K562 (cell line): ENCODE results near the gene ERCC6. TPM values are rescaled to one million over a fixed set of nuclear protein-coding genes. Genes with fewer than 3 reads are reported as not detected.

Source experiments
- ATAC-seq: fragments of 200-7000 bp; cut with Tn5 transposase; 3 replicates; pipeline ENCODE4 v1.9.1; 2020; ENCODE audit warnings: moderate library complexity
- BruUV-seq: library from RNA; stranded (reverse); fragments of 400-500 nt; replicated peaks from 2 replicates; lab custom pipeline; 2021; lab: Mats Ljungman, UMichigan
- CTCF ChIA-PET: fragments of 300-600 bp; formaldehyde crosslinking; extraction: SDS; loops from one replicate; lab custom pipeline; 2021; ENCODE audit warnings: low intra/inter-chr PET ratio; lab: Yijun Ruan, JAX
- POLR2A ChIA-PET: fragments of 300-600, 350-650 bp; sonication (Branson Sonifier 250); formaldehyde crosslinking; extraction: SDS; loops from one replicate; lab custom pipeline; 2021; ENCODE audit warnings: antibody characterized with exemption, inconsistent platforms; lab: Yijun Ruan, JAX
- DNase-seq, 4 experiments: peaks; one replicate each; pipeline versions ENCODE4 v3.0.0 to v3.0.0-alpha.2; 2011 to 2018; ENCODE audit warnings: low spot score in 3 of 4, mixed read lengths in 3 of 4; ENCODE audit errors: extremely low read depth in 1 of 4
- FAIRE-seq: peaks from 2 replicates; lab custom pipeline; 2011; peaks lifted over from hg19 to GRCh38; lab: Jason Lieb, UNC
- H2AFZ ChIP-seq: 2 replicates; pipeline ENCODE4 v1.6.0; 2011; ENCODE audit warnings: low read depth, low read length, control low read depth, inconsistent platforms
- H3K27ac ChIP-seq: fragments of 200-600 bp; 3 replicates; pipeline ENCODE4 v1.8.0; 2011; ENCODE audit warnings: low read depth, mild to moderate bottlenecking, control low read depth, inconsistent platforms, low read length, moderate library complexity, mixed read lengths; ENCODE audit errors: extremely low read depth
- H3K27me3 ChIP-seq, 2 experiments: fragments of 300-600 bp in 1 of 2; 2 replicates in 1 of 2; 3 replicates in 1 of 2; pipeline versions ENCODE4 v1.6.0 to v1.8.0; 2011; ENCODE audit warnings: inconsistent platforms in 2 of 2, low read length in 2 of 2, mild to moderate bottlenecking in 1 of 2, mixed read lengths in 1 of 2, moderate library complexity in 1 of 2; ENCODE audit not compliant: control insufficient read depth in 2 of 2, insufficient read depth in 2 of 2
- H3K36me3 ChIP-seq: fragments of 300-600 bp; 3 replicates; pipeline ENCODE4 v1.8.0; 2011; ENCODE audit warnings: mild to moderate bottlenecking, low read length, inconsistent platforms; ENCODE audit not compliant: control insufficient read depth, insufficient read depth
- H3K4me1 ChIP-seq, 2 experiments: fragments of 200-600 bp in 1 of 2; replicated peaks in 1 of 2; 2 replicates in 1 of 2; 3 replicates in 1 of 2; pipeline versions ENCODE4 v1.5.1 to v1.8.0; 2011; ENCODE audit warnings: inconsistent platforms in 2 of 2, low read length in 2 of 2, mild to moderate bottlenecking in 1 of 2, mixed read lengths in 1 of 2, moderate library complexity in 1 of 2; ENCODE audit not compliant: control insufficient read depth in 2 of 2, insufficient read depth in 2 of 2
- H3K4me2 ChIP-seq: 2 replicates; pipeline ENCODE4 v1.6.1; 2011; ENCODE audit warnings: low read length, control low read depth, inconsistent platforms, mixed read lengths; ENCODE audit not compliant: insufficient read depth
- H3K4me3 ChIP-seq: fragments of 200-600 bp; sonication (generic), shearing (Covaris generic); 2 replicates; pipeline ENCODE4 v1.5.1; 2016; ENCODE audit warnings: control low read depth, inconsistent platforms
- H3K79me2 ChIP-seq: fragments of 200-600 bp; 3 replicates; pipeline ENCODE4 v1.8.0; 2011; ENCODE audit warnings: low read length, inconsistent platforms; ENCODE audit not compliant: control insufficient read depth, insufficient read depth
- H3K9ac ChIP-seq, 2 experiments: 2 replicates each; pipeline versions ENCODE4 v1.6.0 to v1.6.1; 2011; ENCODE audit warnings: low read depth in 2 of 2, low read length in 2 of 2, control low read depth in 1 of 2, inconsistent platforms in 1 of 2, mild to moderate bottlenecking in 1 of 2, mixed read lengths in 1 of 2; ENCODE audit not compliant: insufficient read depth in 1 of 2
- H3K9me1 ChIP-seq: one replicate; pipeline ENCODE4 v1.6.0; 2011; ENCODE audit warnings: inconsistent platforms, mild to moderate bottlenecking, low read length, moderate library complexity; ENCODE audit not compliant: control insufficient read depth, insufficient read depth
- H3K9me3 ChIP-seq: replicated peaks from 2 replicates; pipeline ENCODE4 v1.5.1; 2011; ENCODE audit warnings: low read depth, low read length, inconsistent platforms; ENCODE audit not compliant: control insufficient read depth, insufficient read depth
- H4K20me1 ChIP-seq: replicated peaks from 2 replicates; pipeline ENCODE4 v1.6.1; 2011; ENCODE audit warnings: low read length, inconsistent platforms, mixed read lengths; ENCODE audit not compliant: control insufficient read depth, insufficient read depth
- ARID1B ChIP-seq: fragments of 450-650 bp; IDR thresholded peaks from 2 replicates; pipeline ENCODE4 v1.6.1; 2016; ENCODE audit warnings: antibody characterized with exemption, mild to moderate bottlenecking, inconsistent platforms
- CBFA2T2 ChIP-seq: fragments of 450-650 bp; conservative IDR thresholded peaks from 2 replicates; pipeline ENCODE4 v1.6.1; 2017; ENCODE audit warnings: mild to moderate bottlenecking
- CREB3L1 ChIP-seq: fragments of 450-650 bp; IDR thresholded peaks from 2 replicates; pipeline ENCODE4 v1.6.1; 2014; ENCODE audit warnings: low read depth, mild to moderate bottlenecking, moderate library complexity, borderline replicate concordance
- DPF2 ChIP-seq: fragments of 450-650 bp; IDR thresholded peaks from 2 replicates; pipeline ENCODE4 v1.6.1; 2016
- FOXA3 ChIP-seq, 2 experiments: fragments of 450-650 bp in 1 of 2; sonication (generic) in 1 of 2; formaldehyde crosslinking; IDR thresholded peaks in 1 of 2; conservative IDR thresholded peaks in 1 of 2; 2 replicates each; pipeline versions ENCODE4 v1.4.0 to v1.8.0; 2020 to 2022; ENCODE audit warnings: mild to moderate bottlenecking in 2 of 2, missing genetic modification reagents in 1 of 2
- FOXK2 ChIP-seq, 2 experiments: fragments of 450-650 bp; IDR thresholded peaks in 1 of 2; conservative IDR thresholded peaks in 1 of 2; 2 replicates each; pipeline ENCODE4 v1.6.1; 2016; ENCODE audit warnings: low read depth in 2 of 2, mild to moderate bottlenecking in 1 of 2
- HDAC2 ChIP-seq: fragments of 450-650 bp; IDR thresholded peaks from 2 replicates; pipeline ENCODE4 v1.6.1; 2016; ENCODE audit warnings: mild to moderate bottlenecking
- NFRKB ChIP-seq: fragments of 450-650 bp; IDR thresholded peaks from 2 replicates; pipeline ENCODE4 v1.6.1; 2016; ENCODE audit warnings: low read depth
- POLR2AphosphoS5 ChIP-seq: IDR thresholded peaks from 2 replicates; pipeline ENCODE4 v1.6.1; 2011; ENCODE audit warnings: mild to moderate bottlenecking, low read depth, low read length, moderate library complexity; ENCODE audit not compliant: control insufficient read depth, insufficient read depth
- RCOR1 ChIP-seq, 2 experiments: IDR thresholded peaks; 2 replicates each; pipeline ENCODE4 v1.6.1; 2012; ENCODE audit warnings: low read depth in 2 of 2, low read length in 2 of 2, borderline replicate concordance in 1 of 2, improper control_type of control experiment in 1 of 2
- SMARCA4 ChIP-seq: fragments of 450-650 bp; IDR thresholded peaks from 2 replicates; pipeline ENCODE4 v1.6.1; 2016
- STAT5A ChIP-seq: IDR thresholded peaks from 2 replicates; pipeline ENCODE4 v1.6.1; 2012; ENCODE audit warnings: low read length, inconsistent platforms, borderline replicate concordance
- TAF9B ChIP-seq: fragments of 450-650 bp; IDR thresholded peaks from 2 replicates; pipeline ENCODE4 v1.6.1; 2018; ENCODE audit warnings: mild to moderate bottlenecking; ENCODE audit not compliant: partially characterized antibody
- TAL1 ChIP-seq: fragments of 450-650 bp; IDR thresholded peaks from 2 replicates; pipeline ENCODE4 v1.6.1; 2016; ENCODE audit warnings: mild to moderate bottlenecking
- TCF3 ChIP-seq: sonication (generic); formaldehyde crosslinking; IDR thresholded peaks from 2 replicates; pipeline ENCODE4 v1.4.0; 2020; ENCODE audit warnings: mild to moderate bottlenecking, missing genetic modification reagents
- THAP7 ChIP-seq: fragments of 250-450 bp; sonication (Bioruptor Pico); IDR thresholded peaks from 2 replicates; pipeline ENCODE4 v1.5.0; 2021
- ZBTB17 ChIP-seq: fragments of 450-650 bp; formaldehyde crosslinking; IDR thresholded peaks from 2 replicates; pipeline ENCODE4 v1.4.0; 2020; ENCODE audit warnings: mild to moderate bottlenecking
- ZNF511 ChIP-seq: sonication (generic); formaldehyde crosslinking; IDR thresholded peaks from 2 replicates; pipeline ENCODE4 v1.8.0; 2022; ENCODE audit warnings: mild to moderate bottlenecking, missing genetic modification reagents
- ZNF785 ChIP-seq: fragments of 250-450 bp; sonication (Bioruptor Pico); IDR thresholded peaks from 2 replicates; pipeline ENCODE4 v1.4.0; 2020; ENCODE audit warnings: mild to moderate bottlenecking
- WGBS: fragments of 100-300 bp; shearing (Covaris generic); methylation state at CpG from one replicate; pipeline ENCODE4 v1.1.6; 2016; ENCODE audit warnings: low coverage, mixed read lengths; ENCODE audit not compliant: insufficient coverage; ENCODE audit errors: missing lambda C conversion rate; 5-methylcytosine and 5-hydroxymethylcytosine counted together
- in situ Hi-C: fragments of 300-500 bp; cut with MboI; formaldehyde crosslinking; loops from 4 replicates; pipeline ENCODE4 v1.15.0; 2018; ENCODE audit warnings: inconsistent platforms, mixed read lengths
- intact Hi-C: fragments of 100-400 bp; cut with micrococcal nuclease; formaldehyde crosslinking; loops from 2 replicates; pipeline ENCODE4 v1.14.2; 2022
- polyA plus RNA-seq, 8 experiments: library from polyadenylated mRNA; depleted of rRNA in 4 of 8; stranded (reverse) in 5 of 8; unstranded in 3 of 8; fragments of >200 nt; fragmentation: Nextera tagmentation in 2 of 8; fragmentation: Illumina TruSeq in 1 of 8; extraction: Ambion mirVana in 2 of 8; extraction: Trizol in 1 of 8; gene quantifications; 2 replicates each; pipeline versions ENCODE4 v1.2.1 to v1.2.3, GENCODE V29; 2011 to 2014; ENCODE audit warnings: inconsistent platforms in 1 of 8, missing spikeins in 1 of 8
- total RNA-seq, 7 experiments: library from RNA; depleted of rRNA in 6 of 7; stranded (reverse); fragments of >200 nt in 6 of 7; fragmentation: Illumina TruSeq in 2 of 7; extraction: Trizol in 2 of 7; gene quantifications; 2 replicates each; pipeline versions ENCODE4 v1.2.1 to v1.2.3, GENCODE V29; 2011 to 2021; ENCODE audit warnings: low replicate concordance in 1 of 7
- TF ChIP-seq, protein P1 (sequence below), 2 experiments: fragments of 250-450 bp in 1 of 2; fragments of 450-650 bp in 1 of 2; sonication (Bioruptor Pico) in 1 of 2; IDR thresholded peaks; 2 replicates each; pipeline versions ENCODE4 v1.6.1 to v1.8.0; 2016 to 2021; ENCODE audit warnings: mild to moderate bottlenecking in 2 of 2, moderate library complexity in 2 of 2, missing compliant biosample characterization in 1 of 2, missing genetic modification characterization in 1 of 2

The ERCC6 gene
- total and polyA plus RNA-seq, 9 of the 15 experiments (the other 6 are each of a cell fraction or from before 2014, with no cell fraction given) = 7.8 to 17.7 (median 11.8) TPM

DNA sequence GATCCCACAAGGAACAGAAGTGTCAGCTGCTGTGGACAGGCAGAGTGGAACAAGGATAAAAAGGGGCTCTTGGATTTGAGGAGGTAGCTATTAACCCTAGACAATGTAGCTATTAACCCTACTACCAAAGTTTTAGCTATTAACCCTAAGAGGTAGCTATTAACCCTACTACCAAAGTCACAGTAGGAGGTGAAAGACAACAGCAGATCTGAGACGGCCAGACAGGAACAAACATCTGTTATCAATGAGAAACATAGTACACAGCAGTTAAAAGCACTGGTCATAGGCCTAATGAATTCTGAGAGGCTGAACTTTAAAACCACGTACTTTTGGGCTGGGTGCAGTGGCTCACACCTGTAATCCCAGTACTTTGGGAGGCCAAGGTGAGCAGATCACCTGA is 11.9 kb downstream of the ERCC6 start:
- H3K36me3 ChIP-seq = peaks cover 85% of the 10 kb centered on the region
- ChIA-PET CTCF (interaction anchor here (0.6 kb wide), 1 partner anchor 475 kb away, joined by 3 read pairs; no protein-coding TSS in a partner anchor), POLR2A (interaction anchor here (1.3 to 2.2 kb wide), 3 partner anchors 8 to 27 kb away, joined by 5 to 8 read pairs (median 5); partner anchors contain the start of gene ERCC6)
- H2AFZ ChIP-seq = no peak overlapping the region
- H3K4me3 ChIP-seq = no peak overlapping the region
- no TSS peak for BruUV-seq
- H4K20me1 ChIP-seq = no peaks in the 10 kb centered on the region
- ATAC-seq = peak; percentile 90
- peak overlapping the region; percentile 20 for H3K27ac ChIP-seq
- DNase-seq = peak; percentile 53 to 71 (median 66)
- no peaks in the 10 kb centered on the region for H3K9me1 ChIP-seq
- H3K9me3 ChIP-seq = no peaks in the 10 kb centered on the region
- intact Hi-C loops = no loop called here
- peak; percentile 44 for FAIRE-seq
- H3K27me3 ChIP-seq = no peaks in the 10 kb centered on the region
- 7% methylated on average over 2 of the region's 2 CpGs for WGBS
- peaks cover 0 to 16% of the 10 kb centered on the region in 2 experiments; a peak in 2 of 5 replicates for H3K4me1 ChIP-seq
- in situ Hi-C loops = no loop called here
- H3K79me2 ChIP-seq = peaks cover 7% of the 10 kb centered on the region; the same call in 1 of the 3 replicates
- peak overlapping the region; percentile 34 for H3K4me2 ChIP-seq
- H3K9ac ChIP-seq = no peak overlapping the region
- TF ChIP-seq THAP7 (no peak), CREB3L1 (no peak), CBFA2T2 (peak; percentile 71), TAF9B (no peak), ZBTB17 (CRISPR knock-in tag) (no peak), HDAC2 (0 out of 2 replicates have a peak, but pooled peaks have one; percentile 20), DPF2 (peak; percentile 84), FOXA3 (CRISPR knock-in tag; conservative IDR thresholded peaks at IDR 0.05 in 1 of 2, IDR thresholded peaks at IDR 0.05 in 1 of 2) (peak in 1 of 2 experiments; percentile 23; a peak in 1 of 4 replicates), STAT5A (peak; percentile 41; the same call in 1 of the 2 replicates), ZNF511 (no peak), NFRKB (no peak), FOXK2 (conservative IDR thresholded peaks at IDR 0.05 in 1 of 2, IDR thresholded peaks at IDR 0.05 in 1 of 2; ENCODE audit: low read depth in 2 of 2) (peak in 1 of 2 experiments; percentile 23; a peak in 2 of 4 replicates), TCF3 (CRISPR knock-in tag) (peak; percentile 85), TAL1 (peak; percentile 78), POLR2AphosphoS5 (peak; percentile 41; the same call in 1 of the 2 replicates), SMARCA4 (peak; percentile 48), ARID1B (peak; percentile 87), RCOR1 (IDR thresholded peaks at IDR 0.05; ENCODE audit: borderline replicate concordance in 1 of 2, low read depth in 2 of 2, low read length in 2 of 2) (0 out of 4 replicates have a peak, but pooled peaks of 1 of the 2 experiments have one; percentile 31), ZNF785 (CRISPR knock-in tag) (no peak)
- TF ChIP-seq, protein P1, sequence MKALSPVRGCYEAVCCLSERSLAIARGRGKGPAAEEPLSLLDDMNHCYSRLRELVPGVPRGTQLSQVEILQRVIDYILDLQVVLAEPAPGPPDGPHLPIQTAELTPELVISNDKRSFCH (CRISPR knock-in tag; IDR thresholded peaks at IDR 0.05) = no peak
- TF ChIP-seq, protein P1 (tag; IDR thresholded peaks at IDR 0.05) = 0 out of 2 replicates have a peak, but pooled peaks have one; percentile 76
